Activated gamma-delta T cell (primary cell): ENCODE measurements around the gene MYH10.

Experiments used
- DNase-seq: peaks from one replicate; lab custom pipeline; 2025; lab: John Stamatoyannopoulos, UW

The MYH10 gene

DNA sequence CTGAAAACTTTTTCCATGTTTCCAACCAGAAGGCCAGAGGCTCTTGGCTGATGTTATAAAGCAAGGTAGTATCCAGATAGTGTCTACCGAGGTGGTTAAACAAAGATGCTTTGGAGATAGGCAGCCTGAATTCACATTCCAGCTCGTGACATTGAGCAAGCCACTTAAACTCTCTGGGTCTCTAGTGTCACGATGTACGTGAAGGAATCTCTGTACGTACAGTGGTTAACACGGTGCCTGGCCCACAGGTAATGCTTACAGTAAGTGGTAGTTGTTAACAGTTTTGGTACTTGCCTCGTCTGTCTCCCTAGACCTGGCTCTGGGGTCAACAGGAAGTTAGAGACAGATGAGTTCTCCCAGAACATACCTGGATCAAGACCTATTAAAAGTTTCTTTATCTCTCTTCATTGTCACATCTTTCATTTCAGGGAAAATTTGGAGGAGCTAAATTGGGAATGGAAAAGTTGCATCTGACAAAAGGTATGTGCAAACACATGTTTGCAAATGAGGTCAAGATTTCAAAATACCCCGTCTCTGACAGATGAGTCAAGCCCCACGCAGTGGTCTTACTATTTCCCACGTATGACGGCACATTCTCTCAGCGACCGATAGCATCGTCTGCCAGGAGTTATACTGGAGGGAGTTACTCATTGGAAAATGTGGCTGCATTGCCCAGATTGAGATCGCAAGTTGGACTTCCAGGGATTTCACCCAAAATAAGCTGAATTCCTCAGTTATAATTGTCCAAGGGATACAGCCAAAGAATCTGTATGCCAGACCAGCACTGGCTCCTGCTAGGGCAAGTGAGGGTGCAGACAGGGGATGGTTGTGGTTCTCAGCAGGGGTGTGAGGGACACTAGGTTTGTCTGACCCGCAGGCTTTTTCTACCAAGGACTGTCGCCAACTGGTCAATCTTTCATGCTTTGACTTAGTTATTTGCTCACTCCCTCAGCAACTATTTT, 18.9 kb upstream of the MYH10 start:
- no peak for DNase-seq

DNA sequence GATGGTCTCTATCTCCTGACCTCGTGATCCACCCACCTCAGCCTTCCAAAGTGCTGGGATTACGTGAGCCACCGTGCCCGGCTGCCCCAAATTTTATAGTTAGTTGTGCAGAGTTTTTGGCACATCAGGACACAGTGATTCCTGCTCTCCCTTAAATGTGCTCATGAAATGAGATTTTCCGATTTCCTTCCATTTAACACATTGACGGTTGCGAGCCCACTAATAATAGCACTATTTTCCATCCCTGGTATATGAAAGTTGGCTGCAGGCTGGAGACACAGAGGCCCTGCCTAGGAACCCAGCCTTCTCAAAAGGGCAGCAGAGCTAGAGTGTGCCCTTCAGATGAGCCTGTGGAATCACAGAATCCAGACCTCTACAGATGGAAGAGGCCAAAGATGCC, 17.4 kb upstream of the MYH10 start:
- no peak for DNase-seq

DNA sequence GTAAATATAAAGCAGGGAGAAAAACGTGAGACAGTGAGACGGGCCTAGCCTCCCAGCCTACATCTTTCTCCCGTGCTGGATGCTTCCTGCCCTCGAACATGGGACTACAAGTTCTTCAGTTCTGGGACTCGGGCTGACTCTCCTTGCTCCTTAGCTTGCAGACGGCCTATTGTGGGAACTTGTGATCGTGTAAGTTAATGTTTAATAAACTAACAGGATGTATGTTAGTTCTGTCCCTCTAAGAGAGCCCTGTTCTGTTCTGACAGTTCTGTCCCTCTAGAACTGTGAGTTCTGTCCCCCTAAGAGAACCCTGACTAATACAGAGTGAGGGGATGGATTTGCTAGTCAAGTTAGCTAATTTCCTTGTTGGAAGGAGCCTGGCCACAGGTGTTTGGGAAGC, 16.7 kb upstream of the MYH10 start:
- no peak for DNase-seq

DNA sequence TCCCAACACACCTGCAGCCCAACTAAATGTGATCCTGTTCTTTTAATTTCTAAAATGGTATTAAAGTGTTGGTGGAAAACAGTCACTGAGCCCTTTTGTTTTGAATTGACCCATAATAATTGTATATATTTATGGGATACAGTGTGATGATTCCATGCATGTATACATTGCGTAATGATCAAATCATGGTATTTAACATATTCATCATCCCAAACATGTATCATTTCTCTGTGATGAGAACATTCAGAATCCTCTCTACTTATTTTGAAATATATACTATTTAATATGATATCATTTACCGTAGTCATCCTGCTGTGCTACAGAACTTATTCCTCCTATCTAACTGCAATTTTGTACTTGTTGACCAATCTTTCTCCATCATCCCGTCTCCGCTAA, 14.0 kb upstream of the MYH10 start:
- no peak for DNase-seq

DNA sequence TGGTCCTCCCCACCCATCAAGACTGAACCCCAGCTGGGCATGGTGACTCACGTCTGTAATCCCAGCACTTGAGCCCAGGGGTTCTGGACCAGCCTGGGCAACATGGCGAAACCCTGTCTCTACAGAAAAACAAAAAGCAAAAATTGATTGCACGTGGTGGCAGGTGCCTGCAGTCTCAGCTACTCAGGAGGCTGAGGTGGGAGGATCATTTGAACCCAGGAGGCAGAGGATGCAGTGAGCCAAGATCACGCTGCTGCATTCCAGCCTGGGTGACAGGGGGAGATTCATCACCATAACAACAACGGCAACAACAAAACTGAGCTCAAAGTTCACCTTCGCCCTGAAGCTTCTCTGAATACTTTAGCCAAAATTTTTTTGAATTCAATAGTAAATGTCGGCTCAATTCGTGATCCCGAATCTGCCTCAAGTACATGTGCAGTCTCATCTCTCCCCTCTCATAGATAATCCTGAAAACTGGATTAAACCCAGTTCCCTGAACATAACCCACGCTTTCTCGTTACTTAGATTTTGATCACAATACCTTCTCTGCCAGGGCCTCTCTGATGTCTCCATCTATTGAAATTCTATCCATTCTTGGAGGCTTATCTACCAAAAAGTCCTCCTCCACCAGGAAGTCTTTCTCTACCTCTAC, 13.5 kb upstream of the MYH10 start:
- DNase-seq = no peak

DNA sequence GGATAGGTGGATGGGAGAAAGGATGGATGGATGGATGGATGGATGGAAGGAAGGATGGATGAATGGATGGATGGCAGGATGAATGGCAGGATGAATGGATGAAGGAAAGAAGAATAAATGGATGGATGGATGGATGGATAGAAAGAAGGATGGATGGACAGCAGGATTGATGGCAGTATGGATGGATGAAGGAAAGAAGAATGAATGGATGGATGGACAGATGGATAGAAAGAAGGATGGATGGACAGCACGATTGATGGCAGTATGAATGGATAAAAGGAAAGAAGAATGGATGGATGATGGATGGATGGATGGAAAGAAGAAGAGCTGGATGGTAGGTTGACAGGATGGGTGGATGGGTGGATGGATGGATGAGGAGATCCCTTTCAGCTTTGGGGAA, 9.2 kb upstream of the MYH10 start:
- no peak for DNase-seq

DNA sequence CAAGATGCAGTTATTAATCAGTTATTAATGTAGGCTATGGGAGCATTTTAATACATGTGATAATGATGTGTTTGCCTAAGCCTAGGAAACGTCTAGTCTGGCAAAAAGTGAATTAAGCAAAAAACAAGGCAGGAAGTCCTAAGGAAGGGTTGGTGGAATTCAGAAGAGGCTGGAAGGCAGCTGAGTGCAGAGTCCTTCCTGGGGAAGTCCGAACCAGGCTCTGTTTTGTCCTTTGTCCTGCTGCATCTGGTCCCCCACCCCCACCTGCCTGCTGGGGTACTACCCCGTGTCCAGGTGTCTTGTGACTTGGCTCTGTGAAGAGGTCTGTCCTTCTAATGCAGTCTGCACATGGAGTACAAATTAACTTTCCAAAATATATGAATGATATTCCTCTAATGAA, 1.5 kb upstream of the MYH10 start:
- no peak for DNase-seq

DNA sequence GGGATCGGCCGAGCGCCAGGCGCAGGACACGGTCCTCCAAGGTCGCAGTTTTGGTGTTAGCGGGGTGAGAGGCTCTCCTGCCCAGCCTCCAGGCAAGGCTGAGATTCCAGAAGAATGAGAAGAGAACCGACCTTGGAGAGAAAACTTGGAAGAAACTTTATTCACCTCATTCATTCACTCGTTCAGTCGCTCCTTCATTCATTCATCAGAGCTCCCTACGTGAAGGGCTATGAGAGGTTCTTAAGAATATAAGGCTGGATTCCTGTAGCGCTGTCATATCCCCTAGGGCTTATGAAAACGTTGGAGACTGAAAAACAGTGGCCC, 991 bp upstream of the MYH10 start:
- DNase-seq = no peak

DNA sequence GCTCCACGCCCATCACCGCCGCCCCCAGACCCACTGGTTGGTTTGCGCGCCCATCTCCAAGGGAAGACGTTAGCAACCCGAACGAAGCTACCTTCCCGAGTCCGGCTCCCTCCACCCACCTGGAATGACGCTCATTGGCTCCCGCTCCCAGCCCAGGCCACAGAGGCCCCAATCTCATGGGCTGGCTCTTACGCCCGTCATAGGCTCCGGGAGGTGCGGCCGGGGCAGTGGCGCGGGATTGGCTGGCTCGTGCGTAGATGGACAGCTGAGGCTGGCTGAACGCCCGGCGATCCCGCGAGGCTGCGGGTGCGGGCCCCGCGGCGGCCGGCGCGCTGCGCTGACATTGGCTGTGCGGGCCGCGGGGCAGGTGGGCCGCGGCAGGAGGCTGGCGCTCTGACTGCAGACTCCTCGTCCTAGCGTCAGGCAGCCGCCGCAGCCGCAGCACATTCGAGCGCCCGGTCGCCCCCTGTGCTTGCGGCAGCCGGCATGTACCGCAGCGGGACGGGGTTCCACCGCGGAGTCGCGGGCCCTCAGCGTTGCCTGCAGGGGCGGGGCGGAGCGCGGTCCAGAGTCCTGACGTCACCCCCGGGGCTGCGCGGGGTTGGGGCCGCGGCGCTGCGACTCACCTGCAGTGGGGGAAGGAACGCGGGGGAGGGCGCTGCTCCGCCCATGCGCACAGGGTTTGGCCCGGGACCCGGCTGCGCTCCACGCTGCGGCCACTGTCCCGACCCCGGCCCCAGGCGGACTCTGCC, 453 bp upstream of the MYH10 start:
- DNase-seq = peak; percentile 61

DNA sequence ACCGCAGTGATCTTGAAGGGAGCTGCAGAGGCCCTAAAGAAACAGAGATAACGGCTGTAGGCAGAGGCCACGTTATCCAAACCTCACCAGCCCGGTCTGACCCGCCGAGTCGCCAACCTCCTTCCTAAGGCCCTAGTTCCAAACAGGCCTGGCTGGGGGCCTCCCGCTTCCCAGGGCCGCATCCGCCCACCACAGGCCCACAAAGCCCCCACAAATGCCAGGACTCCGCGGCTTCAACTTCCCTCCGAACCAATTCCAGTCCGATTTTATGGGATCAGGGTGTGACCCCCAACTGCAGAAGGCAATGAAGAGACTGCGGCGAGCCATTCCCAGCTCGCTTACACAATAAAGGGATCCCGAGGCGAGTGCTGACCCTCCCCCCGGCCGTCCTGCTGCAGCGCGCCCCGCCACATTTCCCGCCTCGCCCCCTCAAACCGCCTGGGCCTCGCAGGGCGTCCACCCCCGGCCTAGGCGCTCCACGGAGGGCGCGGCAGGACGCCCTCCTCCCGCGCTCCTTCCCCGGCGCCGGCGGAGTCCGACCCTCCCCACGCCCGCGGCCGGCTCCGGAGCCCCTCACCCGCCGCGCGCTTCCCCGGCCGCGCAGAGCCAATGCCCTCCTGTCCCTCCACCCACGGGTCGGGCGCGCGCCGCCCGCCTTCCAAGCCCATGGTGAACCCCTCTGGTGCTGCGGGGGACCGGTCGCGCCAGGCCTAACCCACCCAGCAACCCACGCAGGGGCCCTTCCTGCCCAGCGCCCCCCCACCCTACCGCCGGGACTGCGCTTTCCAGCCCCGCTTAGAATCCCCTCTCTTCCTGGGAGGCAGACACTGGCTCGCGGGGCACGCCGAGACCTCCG, 926 bp downstream of the MYH10 start:
- DNase-seq = peak; percentile 16

DNA sequence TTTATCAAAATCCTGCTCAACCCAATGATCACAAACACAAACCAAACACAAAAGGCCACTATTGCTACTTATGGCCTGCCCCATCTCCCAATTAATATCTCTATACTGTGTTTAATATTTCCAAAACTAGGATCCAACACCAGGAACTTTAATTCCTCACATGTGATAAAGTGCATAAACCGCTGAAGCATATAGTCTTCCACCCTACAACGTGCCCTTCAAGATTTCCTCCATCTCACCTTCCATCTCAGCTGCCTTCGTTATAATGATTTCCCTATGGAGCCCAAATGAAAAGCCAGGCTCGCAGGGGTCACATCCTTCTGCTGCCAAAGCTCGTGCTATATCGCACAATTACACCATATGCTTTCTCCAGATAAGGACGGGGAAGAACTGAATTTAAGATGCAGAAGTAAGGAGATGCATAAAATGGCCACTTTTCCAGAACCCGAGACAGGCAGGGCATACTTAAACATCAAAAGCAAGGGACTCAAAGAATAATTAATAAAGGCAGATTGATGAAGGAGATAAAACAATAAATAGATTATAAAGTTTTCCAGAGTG, 1.8 kb downstream of the MYH10 start:
- no peak for DNase-seq

DNA sequence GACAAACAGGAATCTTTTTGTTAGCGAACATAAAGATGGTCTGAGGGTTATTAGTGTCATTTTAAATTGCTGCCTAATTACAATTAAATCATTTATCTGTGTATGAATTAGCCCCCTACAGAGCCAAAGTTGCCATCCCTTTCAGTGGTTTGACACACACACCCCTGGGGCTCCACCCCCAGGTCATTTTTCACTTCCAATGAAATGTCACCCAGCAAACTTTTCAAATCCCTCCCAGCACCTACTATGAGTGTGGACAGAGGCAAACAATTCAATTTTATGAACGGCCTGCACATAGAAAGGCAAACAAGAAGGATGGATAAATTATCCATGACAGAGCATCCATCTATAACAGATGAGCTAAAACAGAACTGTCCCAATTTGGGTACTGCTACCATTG, 2.4 kb downstream of the MYH10 start:
- DNase-seq = no peak

DNA sequence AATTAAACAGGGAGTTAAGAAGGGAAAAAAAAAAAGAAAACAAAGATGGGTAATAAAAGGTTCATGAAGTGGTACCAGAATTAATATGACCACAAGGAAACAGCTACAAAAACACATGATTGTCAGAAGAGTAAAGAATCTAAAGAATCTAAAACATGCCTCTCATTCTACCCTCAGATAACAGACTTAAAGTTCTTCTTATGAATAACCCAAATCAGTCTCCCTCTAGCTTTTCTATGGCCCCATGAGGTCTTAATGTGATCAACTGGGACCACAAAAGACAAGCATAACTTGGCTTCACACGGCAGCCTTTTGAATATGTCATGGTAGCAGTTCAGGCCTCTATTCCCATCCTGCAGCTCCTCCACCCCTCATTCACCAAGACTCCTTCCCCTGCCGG, 6.9 kb downstream of the MYH10 start:
- no peak for DNase-seq

DNA sequence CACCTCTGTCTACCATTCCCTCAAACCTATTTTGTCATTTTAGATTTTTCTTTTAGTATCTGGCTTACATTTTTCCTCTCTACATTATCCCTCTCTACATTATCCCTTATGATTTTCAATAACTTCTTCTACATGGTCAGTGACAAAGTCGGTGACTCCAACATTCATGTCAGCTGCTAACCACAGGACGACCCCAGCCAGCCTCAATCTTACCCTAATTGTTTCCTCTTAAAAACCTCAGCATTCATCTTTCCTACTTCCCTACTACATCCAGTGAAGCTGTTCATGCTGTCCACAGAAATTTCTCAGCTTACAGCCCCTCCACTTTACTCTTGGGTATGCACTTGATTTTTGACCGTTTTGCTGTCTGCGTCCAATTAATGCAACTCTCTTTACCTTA, 8.3 kb downstream of the MYH10 start:
- no peak for DNase-seq

DNA sequence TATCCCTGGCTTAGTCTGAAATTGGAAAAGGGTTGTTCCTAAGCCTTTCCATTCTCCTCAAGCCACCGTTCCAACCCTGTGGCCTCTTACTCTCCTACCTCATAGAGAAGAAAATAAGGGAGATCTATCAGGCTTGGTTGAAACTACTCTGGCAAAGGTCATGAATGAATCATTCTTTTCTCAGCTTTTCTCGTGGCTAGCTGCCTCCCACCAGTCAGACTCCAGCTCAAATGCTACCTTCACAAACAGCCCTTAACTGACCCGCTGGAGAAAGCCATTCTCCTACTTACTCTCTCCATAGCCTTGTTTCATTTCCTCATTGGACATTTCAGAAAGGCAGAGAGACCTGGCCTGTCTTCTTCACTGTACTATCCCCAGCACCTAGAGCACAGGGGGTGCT, 8.9 kb downstream of the MYH10 start:
- DNase-seq = no peak

DNA sequence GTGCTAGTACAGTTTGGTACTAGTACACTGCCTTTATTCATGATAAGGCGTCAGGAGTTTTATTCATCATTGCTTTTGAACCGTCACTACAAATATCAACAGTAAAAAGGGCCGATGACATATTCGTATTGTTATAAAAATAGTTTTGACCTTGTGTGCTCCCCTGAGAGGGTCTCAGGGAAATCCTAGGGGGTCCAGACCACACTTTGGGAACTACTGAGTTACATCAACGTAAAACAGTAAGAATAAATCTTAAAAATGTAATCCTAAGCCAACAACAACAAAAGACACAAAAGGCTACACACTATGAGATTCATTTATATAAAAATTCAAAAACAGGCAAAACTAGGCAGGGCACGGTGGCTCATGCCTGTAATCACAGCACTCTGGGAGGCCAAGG, 11.2 kb downstream of the MYH10 start:
- DNase-seq = no peak

DNA sequence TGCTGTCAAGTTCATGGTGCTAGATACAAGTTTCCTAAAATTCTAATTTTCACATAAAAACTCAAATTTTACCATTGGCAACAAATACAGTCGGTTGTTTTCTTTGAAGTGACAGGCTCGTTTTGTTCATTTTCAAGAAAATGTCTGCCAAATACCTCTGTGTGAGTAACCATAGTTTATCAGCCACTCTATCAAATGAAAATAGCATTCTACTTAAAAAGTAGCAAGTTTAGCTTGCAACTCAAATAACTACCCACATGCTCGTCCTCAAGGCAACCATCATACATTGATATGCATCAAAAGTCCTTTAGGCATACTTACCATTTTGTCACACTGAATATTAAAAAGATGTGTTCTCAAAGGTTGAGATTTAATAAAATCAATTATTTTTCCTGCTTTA, 11.7 kb downstream of the MYH10 start:
- DNase-seq = no peak

DNA sequence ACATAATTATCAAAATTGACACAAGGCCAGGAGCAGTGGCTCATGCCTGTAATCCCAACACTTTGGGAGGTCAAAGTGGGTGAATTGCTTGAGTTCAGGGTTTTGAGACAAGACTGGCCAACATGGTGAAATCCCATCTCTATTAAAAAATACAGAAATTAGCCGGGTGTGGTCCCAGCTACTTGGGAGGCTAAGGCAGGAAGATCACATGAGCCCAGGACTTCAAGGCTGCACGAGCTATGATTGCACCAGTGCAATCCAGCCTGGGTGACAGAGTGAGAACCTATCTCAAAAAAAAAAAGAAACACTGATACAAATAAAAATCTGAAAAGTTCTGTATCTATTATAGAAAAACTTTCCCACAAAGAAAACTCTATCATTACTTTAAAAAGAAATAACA, 15.5 kb downstream of the MYH10 start:
- no peak for DNase-seq

DNA sequence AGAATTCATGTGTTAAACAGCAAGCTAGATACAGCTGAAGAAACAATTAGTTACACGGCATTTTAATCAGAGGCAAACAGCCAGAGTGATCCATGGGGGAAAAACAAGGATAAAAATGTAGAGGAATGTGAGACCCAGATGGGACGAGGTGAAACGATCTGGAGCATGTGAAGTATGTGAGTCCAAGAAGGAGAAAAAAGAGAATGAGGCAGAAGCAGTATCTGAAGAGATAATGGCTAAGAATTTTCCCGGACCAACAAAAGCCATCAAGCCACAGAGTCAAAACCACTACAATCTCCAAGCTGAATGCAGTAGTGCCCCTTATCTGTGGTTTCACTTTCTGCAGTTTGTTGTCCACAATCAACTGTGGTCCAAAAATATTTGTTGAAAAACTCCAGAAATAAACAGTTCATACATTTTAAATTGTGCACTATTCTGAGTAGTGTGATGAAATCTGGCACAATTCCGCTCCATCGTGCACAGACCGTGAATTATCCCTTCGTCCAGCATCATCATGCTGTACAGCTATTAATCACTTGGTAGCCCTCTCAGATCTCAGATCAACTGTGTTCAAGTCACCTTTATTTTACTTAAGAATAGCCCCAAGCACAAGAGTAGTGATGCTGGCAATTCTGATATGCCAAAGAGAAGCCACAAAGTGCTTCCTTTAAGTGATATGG, 18.8 kb downstream of the MYH10 start:
- no peak for DNase-seq

DNA sequence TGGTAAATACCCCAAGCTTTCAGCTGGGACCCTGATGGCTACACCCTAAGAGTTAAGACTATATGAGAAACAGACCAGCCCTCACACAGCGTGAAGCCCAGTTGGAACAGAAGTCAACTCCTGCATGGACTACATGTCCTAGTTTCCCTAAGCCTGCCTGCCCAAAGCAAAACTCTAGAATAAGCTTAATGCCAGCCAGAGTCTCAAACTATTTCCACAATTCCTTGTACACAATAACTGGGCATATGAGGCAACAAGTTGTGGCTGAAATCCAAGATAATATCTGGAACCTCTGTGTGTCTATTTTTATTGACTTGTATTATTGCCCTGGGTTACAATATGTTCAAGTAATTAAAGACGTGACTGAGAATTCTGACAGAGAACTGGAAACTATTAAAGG, 19.4 kb downstream of the MYH10 start:
- no peak for DNase-seq

DNA sequence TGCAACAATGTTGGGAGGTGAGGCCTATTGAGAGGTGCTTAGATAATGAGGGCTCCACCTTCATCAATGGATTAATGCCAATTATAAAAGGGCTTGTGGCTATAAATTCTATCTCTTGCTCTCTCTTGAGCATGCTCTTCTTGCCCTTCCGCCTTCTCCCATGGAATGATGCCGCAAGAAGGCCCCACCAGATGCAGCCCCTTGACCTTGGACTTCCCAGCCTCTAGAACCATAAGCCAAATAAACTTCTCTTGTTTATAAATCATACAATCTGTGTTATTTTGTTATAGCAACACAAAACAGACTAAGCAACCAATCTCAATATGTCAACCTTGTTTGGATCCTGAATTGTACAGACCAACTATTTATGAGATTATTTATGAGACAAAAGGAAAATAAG, 20.0 kb downstream of the MYH10 start:
- DNase-seq = no peak
